NCI-H748 (cell line): Measurements from ENCODE around the gene GSTA5.
"Not testable (repeated sequence)": the region's sequence is repeated elsewhere in the genome, so short reads cannot be mapped to it uniquely, and the experiment has no call there.

Source experiments
- DNase-seq: peaks from one replicate; lab custom pipeline; 2025; ENCODE audit not compliant: unreplicated experiment; lab: John Stamatoyannopoulos, UW

GSTA5 gene

DNA sequence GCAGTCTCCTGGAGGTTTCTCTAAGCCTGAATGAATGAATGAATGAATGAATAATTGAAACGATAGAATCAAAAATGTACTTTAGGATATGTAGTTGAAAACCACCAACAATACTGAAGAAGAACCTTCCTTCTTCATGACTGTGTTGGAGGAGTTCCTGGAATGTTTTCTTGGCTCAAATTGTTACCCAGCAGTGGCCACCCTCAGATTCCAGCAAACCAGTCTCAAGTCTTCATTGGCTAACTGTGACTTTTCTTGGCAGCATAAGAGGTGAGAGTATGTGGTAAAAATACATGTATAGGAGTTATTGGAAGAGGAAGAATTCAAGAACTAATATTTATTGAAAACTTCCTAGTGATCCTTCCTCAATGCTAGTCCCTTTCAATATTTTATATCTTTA is 41.3 kb downstream of the GSTA5 start:
- not testable (repeated sequence) for DNase-seq

DNA sequence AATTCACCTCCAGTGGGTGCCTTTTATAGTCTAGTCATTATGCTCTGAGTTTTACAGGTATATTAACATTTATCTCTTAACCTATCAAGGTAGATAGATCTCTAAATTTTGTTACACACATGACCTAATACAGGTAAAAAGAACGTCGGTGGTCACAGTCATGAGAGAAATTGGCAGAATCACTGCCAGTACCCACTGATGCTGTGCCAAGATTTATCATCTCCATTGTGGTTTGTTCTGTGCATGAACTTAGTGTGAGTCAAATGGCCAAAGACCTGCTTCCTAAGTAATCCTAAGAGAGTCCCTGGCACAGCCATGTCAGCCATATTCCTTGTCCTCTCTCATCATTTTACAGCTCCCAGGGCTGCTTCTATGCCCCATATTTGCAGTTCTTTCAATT is 46.2 kb downstream of the GSTA5 start:
- DNase-seq = not testable (repeated sequence)

DNA sequence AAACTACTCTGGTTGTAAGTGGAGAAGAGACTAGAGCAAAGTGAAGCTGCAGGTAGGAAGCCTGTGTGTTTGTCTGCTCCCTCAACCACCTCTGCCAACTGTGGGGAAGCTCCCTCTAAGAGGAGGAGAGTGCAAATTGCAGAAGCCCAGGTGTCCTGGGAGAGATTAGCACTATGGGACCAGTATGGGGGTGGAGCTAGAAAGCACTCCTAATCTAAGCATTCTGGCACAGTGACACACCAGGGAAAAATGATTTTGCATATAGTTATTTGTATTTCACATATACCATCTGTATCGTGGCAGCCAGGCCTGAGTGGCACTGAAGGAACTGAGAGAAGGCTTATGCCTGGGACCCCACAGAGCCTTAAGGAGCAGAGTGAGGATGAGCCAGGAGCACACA is 49.8 kb downstream of the GSTA5 start:
- no peak for DNase-seq

- DNase-seq = not testable (repeated sequence)
These were observed 51.0 kb downstream of the GSTA5 start for GRCh38 chr6:52789658-52790057.

GRCh38 chr6:52788478-52788877 is 52.1 kb downstream of the GSTA5 start:
- no peak for DNase-seq

- DNase-seq = no peak
These were observed 52.7 kb downstream of the GSTA5 start for GRCh38 chr6:52787917-52788316.

DNA sequence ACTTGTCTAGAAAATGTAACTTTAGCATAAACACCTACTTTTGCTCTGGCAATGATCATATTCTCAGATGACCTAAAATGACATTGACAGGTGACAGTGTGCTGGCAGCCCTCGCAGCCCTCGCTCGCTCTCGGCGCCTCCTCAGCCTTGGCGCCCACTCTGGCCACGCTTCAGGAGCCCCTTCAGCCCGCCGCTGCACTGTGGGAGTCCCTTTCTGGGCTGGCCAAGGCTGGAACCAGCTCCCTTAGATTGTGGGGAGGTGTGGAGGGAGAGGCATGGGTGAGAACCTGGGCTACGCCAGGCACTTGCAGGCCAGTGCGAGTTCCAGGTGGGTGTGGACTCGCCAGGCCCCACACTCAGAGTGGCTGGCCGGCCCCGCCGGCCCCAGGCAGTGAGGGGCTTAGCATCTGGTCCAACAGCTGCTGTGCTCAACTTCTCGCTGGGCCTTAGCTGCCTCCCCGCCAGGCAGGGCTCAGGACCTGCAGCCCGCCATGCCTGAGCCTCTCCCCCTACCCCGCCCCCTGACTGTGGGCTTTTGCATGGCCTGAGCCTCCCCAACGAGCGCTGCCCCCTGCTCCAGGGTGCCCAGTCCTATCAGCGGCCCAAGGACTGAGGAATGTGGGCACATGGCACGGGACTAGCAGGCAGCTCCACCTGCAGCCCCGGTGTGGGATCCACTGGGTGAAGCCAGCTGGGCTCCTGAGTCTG is 54.2 kb downstream of the GSTA5 start:
- no peak for DNase-seq

DNA sequence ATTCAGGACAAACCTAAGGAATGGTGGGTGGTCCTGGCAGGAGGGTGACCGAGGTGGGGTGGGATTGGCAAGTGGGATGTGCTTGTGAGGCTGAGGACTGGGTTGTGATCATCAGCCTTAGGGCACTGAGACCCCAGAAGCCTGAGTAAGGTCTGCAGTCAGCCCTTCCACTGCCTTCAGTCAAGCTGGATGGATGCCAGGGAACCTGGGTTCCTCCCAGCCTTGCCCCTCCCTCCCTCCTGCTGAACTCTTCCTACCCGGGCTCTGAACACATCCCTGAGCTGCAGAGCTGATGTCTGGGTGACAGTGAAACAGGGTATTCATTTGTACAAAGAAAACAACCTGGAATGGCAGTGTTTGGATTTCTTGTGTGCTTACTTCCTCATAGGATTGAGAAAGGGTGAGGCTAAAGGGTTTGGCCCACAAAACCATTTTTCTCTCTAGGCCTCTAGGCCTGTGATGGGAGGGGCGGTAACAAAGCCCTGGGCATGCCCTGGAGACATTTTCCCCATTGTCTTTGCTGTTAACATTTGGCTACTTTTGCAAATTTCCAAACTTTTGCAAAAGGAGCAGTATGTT is 57.8 kb downstream of the GSTA5 start:
- peak; percentile 33 for DNase-seq

GRCh38 chr6:52782209-52782608 is 58.4 kb downstream of the GSTA5 start:
- not testable (repeated sequence) for DNase-seq
